Measurements from ENCODE around the gene GPC6. TPM values are rescaled to one million over a fixed set of nuclear protein-coding genes. Genes with fewer than 3 reads are reported as not detected.

Gene GPC6
- total and polyA plus RNA-seq, 4 donors: 5.9 to 29.1 (median 18.2) TPM

DNA sequence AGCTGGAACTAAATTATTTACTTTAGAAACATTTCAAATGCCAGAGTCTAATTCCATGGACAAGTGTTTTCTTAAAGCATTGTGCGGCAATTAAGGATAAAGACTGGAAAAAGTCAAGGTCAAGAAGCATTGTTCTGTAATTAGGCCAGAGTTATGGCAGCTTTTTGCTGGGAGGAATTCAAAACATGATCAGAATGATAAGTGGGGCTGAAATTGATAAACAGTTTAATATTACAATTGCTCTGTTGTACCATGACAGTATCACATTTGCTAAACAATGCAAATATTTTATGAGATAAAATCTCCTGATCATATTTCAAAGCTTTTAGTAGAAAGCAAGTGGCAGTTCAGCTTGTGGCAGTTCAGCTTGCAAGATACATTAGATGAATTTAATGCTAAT lies 513.7 kb downstream of the GPC6 start:
- WGBS: 26% methylated on average over 1 of the region's 1 CpG
- no peak for DNase-seq (ENCODE audit: low spot score)
- H3K27ac ChIP-seq (ENCODE audit: low read depth in 1 of 2, low read length in 2 of 2): no peak overlapping the region
- no peaks in the 10 kb centered on the region for H3K27me3 ChIP-seq (ENCODE audit: control insufficient read depth in 4 of 4, insufficient read depth in 4 of 4, low read length in 3 of 4)
- TF ChIP-seq YY1 (IDR thresholded peaks at IDR 0.05) (no peak), SP1 (IDR thresholded peaks at IDR 0.05) (no peak)
- H3K9ac ChIP-seq (ENCODE audit: low read depth in 1 of 2, low read length in 2 of 2): no peak overlapping the region
- H3K4me3 ChIP-seq (ENCODE audit: low read depth in 1 of 3, low read length in 3 of 3): no peak overlapping the region
- no peaks in the 10 kb centered on the region for H3K9me3 ChIP-seq (ENCODE audit: control insufficient read depth in 4 of 4, low read length in 3 of 4)
- peaks cover 0 to 13% (median 4%) of the 10 kb centered on the region in 4 donors for H3K4me1 ChIP-seq (ENCODE audit: control insufficient read depth in 4 of 4, insufficient read depth in 4 of 4, low read length in 3 of 4)
- no peaks in the 10 kb centered on the region for H3K36me3 ChIP-seq (ENCODE audit: control insufficient read depth in 4 of 4, insufficient read depth in 3 of 4, low read depth in 1 of 4, low read length in 3 of 4)

DNA sequence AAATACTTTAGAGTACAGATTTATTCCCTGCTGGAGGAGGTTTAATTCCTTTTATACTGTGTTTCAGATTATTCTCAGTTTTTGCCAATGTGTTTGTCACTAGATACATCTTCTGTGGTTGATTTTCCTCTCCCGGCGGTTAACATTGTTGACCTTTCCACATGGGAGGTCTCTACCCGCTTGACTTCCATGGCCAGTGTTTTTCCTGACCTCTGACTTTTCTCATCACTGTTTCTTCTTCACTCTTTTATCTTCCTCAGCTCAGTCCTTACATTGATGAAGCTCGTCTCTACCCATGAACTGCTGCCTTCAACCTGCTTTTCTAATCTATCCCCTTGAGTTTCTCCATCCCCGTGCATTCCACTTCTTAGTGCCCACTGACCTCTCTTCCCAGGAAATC lies 517.4 kb downstream of the GPC6 start:
- H3K9me3 ChIP-seq (ENCODE audit: control insufficient read depth in 4 of 4, low read length in 3 of 4): no peaks in the 10 kb centered on the region
- H3K9ac ChIP-seq (ENCODE audit: low read depth in 1 of 2, low read length in 2 of 2): no peak overlapping the region
- peaks cover 0 to 6% (median 1%) of the 10 kb centered on the region in 4 donors for H3K4me1 ChIP-seq (ENCODE audit: control insufficient read depth in 4 of 4, insufficient read depth in 4 of 4, low read length in 3 of 4)
- TF ChIP-seq EGR1 (IDR thresholded peaks at IDR 0.05; ENCODE audit: low read depth in 2 of 2) (no peak), RAD21 (IDR thresholded peaks at IDR 0.05) (no peak)
- TF ChIP-seq, protein P1, sequence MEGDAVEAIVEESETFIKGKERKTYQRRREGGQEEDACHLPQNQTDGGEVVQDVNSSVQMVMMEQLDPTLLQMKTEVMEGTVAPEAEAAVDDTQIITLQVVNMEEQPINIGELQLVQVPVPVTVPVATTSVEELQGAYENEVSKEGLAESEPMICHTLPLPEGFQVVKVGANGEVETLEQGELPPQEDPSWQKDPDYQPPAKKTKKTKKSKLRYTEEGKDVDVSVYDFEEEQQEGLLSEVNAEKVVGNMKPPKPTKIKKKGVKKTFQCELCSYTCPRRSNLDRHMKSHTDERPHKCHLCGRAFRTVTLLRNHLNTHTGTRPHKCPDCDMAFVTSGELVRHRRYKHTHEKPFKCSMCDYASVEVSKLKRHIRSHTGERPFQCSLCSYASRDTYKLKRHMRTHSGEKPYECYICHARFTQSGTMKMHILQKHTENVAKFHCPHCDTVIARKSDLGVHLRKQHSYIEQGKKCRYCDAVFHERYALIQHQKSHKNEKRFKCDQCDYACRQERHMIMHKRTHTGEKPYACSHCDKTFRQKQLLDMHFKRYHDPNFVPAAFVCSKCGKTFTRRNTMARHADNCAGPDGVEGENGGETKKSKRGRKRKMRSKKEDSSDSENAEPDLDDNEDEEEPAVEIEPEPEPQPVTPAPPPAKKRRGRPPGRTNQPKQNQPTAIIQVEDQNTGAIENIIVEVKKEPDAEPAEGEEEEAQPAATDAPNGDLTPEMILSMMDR (IDR thresholded peaks at IDR 0.05; ENCODE audit: low read depth, low read length, missing input control): no peak
- TF ChIP-seq, protein P2, sequence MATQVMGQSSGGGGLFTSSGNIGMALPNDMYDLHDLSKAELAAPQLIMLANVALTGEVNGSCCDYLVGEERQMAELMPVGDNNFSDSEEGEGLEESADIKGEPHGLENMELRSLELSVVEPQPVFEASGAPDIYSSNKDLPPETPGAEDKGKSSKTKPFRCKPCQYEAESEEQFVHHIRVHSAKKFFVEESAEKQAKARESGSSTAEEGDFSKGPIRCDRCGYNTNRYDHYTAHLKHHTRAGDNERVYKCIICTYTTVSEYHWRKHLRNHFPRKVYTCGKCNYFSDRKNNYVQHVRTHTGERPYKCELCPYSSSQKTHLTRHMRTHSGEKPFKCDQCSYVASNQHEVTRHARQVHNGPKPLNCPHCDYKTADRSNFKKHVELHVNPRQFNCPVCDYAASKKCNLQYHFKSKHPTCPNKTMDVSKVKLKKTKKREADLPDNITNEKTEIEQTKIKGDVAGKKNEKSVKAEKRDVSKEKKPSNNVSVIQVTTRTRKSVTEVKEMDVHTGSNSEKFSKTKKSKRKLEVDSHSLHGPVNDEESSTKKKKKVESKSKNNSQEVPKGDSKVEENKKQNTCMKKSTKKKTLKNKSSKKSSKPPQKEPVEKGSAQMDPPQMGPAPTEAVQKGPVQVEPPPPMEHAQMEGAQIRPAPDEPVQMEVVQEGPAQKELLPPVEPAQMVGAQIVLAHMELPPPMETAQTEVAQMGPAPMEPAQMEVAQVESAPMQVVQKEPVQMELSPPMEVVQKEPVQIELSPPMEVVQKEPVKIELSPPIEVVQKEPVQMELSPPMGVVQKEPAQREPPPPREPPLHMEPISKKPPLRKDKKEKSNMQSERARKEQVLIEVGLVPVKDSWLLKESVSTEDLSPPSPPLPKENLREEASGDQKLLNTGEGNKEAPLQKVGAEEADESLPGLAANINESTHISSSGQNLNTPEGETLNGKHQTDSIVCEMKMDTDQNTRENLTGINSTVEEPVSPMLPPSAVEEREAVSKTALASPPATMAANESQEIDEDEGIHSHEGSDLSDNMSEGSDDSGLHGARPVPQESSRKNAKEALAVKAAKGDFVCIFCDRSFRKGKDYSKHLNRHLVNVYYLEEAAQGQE (IDR thresholded peaks at IDR 0.05): no peak
- TF ChIP-seq, protein P3, sequence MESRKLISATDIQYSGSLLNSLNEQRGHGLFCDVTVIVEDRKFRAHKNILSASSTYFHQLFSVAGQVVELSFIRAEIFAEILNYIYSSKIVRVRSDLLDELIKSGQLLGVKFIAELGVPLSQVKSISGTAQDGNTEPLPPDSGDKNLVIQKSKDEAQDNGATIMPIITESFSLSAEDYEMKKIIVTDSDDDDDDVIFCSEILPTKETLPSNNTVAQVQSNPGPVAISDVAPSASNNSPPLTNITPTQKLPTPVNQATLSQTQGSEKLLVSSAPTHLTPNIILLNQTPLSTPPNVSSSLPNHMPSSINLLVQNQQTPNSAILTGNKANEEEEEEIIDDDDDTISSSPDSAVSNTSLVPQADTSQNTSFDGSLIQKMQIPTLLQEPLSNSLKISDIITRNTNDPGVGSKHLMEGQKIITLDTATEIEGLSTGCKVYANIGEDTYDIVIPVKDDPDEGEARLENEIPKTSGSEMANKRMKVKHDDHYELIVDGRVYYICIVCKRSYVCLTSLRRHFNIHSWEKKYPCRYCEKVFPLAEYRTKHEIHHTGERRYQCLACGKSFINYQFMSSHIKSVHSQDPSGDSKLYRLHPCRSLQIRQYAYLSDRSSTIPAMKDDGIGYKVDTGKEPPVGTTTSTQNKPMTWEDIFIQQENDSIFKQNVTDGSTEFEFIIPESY (IDR thresholded peaks at IDR 0.05): no peak
- no peak for DNase-seq (ENCODE audit: low spot score)
- H3K4me3 ChIP-seq (ENCODE audit: low read depth in 1 of 3, low read length in 3 of 3): no peak overlapping the region
- H3K27ac ChIP-seq (ENCODE audit: low read depth in 1 of 2, low read length in 2 of 2): no peak overlapping the region
- no peaks in the 10 kb centered on the region for H3K36me3 ChIP-seq (ENCODE audit: control insufficient read depth in 4 of 4, insufficient read depth in 3 of 4, low read depth in 1 of 4, low read length in 3 of 4)
- 95% methylated on average over 5 of the region's 5 CpGs for WGBS
- no peaks in the 10 kb centered on the region for H3K27me3 ChIP-seq (ENCODE audit: control insufficient read depth in 4 of 4, insufficient read depth in 4 of 4, low read length in 3 of 4)

DNA sequence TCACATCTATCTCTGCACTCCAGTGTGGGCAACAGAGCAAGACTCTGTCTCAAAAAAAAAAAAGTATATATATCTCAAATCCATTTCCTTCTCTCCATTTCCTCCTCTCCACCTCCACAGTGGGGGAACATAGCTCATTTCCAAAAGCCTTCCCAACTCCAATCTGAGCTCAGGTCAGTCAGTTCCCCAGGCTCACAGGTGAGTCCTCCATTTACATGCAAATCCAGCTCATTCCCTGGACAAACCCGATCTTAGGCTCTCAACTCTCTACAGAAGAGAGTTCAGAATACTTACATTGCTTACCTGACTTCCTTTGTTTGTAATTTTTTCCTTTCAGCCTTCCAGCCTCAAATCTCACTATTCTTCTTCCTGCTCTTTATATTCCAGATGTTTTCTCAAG lies 518.3 kb downstream of the GPC6 start:
- Histone ChIP-seq H3K27ac (ENCODE audit: low read depth in 1 of 2, low read length in 2 of 2) (no peak overlapping the region), H3K4me3 (ENCODE audit: low read depth in 1 of 3, low read length in 3 of 3) (no peak overlapping the region), H3K36me3 (ENCODE audit: control insufficient read depth in 4 of 4, insufficient read depth in 3 of 4, low read depth in 1 of 4, low read length in 3 of 4) (no peaks in the 10 kb centered on the region), H3K4me1 (ENCODE audit: control insufficient read depth in 4 of 4, insufficient read depth in 4 of 4, low read length in 3 of 4) (peaks cover 0 to 4% (median 1%) of the 10 kb centered on the region in 4 donors), H3K9me3 (ENCODE audit: control insufficient read depth in 4 of 4, low read length in 3 of 4) (no peaks in the 10 kb centered on the region), H3K9ac (ENCODE audit: low read depth in 1 of 2, low read length in 2 of 2) (no peak overlapping the region), H3K27me3 (ENCODE audit: control insufficient read depth in 4 of 4, insufficient read depth in 4 of 4, low read length in 3 of 4) (no peaks in the 10 kb centered on the region)
- no peak for DNase-seq (ENCODE audit: low spot score)
- WGBS: 84% methylated on average over 1 of the region's 1 CpG
- no peak for TF ChIP-seq YY1 (IDR thresholded peaks at IDR 0.05)

All from liver (tissue), 9 donors.